GM12874 (cell line): ENCODE data around the gene ZNF496.

Experiments used
- CTCF ChIP-seq: IDR thresholded peaks from 2 replicates; pipeline ENCODE4 v1.5.1; 2011; ENCODE audit warnings: low read depth, mild to moderate bottlenecking, control low read depth, low read length, moderate library complexity; ENCODE audit not compliant: insufficient read depth

Gene ZNF496

DNA sequence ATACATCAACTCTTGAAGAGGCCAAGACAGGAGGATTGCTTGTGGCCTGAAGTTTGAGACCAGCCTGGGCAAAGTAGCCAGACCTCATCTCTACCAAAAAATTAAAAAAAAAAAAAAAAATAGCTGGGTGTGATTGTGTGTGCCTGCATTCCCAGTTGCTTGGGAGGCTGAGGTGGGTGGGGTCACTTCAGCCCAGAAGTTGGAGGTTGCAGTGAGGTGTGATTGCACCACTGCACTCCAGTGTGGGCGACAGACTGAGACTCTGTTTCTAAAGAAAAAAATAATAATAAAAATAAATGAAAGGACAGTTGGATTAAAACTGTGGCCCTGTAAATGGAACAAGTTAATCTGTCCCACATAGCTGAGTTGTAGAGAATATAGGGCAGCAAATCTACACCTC, 18.9 kb upstream of the ZNF496 start:
- TF ChIP-seq CTCF, result no peak

GRCh38 chr1:247347477-247348222, 16.0 kb upstream of the ZNF496 start:
- no peak for TF ChIP-seq CTCF

GRCh38 chr1:247345881-247346280, 14.2 kb upstream of the ZNF496 start:
- TF ChIP-seq CTCF, result no peak

DNA sequence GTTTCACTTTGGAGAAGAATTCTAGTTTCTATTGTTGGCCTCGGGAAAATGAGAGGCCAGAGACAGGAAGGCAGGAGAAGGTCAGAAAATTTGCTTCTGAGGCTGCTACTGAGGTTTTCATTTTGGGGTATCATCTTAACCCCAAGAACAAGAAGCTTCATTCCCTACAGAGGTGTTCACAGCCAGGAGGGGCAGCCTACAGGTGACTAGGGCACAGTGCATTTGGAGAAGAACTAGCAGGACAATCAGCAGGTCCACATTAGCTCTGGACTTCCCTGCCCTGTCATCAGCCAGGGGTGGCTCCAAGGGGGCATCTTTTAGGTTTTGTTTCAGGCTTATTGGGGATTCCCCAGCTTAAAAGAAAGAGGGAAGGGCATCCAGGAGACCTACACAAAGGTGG, 12.1 kb upstream of the ZNF496 start:
- peak; percentile 12; the same call in 1 of the 2 replicates for TF ChIP-seq CTCF

DNA sequence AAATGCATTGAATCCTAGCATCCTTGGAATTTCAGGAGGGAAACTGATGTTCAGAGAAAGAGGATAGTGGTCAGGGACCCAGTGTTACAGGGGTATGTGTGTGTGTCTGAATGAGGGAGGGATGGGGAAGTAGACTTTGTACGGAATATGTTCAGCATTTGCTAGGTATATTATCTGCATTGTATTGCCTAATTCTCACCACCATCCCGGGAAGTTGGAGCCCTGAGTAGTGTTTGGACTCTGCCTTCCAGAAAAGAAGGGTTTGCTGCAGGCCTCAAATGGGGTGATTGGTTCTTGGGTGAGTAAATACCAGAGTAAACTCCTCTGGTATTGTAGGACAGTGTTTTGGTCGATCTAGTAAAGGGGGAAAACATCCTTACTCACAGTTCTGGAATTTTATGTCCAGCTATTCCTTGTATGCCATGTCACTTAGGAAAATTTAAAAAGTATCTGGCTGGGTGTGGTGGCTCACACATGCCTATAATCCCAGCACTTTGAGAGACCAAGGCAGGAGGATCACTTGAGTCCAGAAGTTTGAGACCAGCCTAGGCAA, 7.1 kb upstream of the ZNF496 start:
- no peak for TF ChIP-seq CTCF

- TF ChIP-seq CTCF, result no peak
These were observed 6.3 kb upstream of the ZNF496 start for GRCh38 chr1:247337961-247338360.

DNA sequence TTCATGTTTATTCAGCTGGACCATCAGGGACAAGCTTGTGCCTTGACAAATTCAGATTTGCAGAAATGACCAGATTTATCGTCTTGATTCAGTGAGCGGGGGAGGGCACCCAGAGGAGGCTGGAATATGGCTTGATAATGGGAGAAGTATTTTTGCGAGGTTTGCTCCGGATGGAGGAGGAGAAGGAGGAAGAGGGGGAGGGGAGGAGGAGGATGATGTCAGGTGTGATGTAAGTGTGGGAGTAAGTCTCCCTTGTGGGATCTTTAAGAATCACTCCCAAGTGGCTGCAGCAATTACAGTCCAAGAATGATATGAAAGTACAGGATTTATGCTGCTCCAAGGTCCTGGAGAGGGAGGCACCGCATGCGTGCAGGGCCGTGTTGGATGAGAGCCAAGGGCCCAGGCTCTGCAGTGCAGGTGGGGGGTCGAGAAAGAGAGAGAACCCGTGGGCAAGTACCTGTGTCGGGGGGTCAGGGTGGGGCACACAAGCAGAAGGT, 5.6 kb upstream of the ZNF496 start:
- TF ChIP-seq CTCF, result no peak
